ENCODE data around the gene KCTD15. TPM values are rescaled to one million over a fixed set of nuclear protein-coding genes. Genes with fewer than 3 reads are reported as not detected.

Gene KCTD15
- total and polyA plus RNA-seq, 2 of the 4 experiments (the other 2 are of a cell fraction): 16.3 to 19.6 TPM

GRCh38 chr19:33774751-33775150, 21.9 kb upstream of the KCTD15 start:
- Histone ChIP-seq H4K8ac (ENCODE audit: low read depth in 2 of 2, low read length in 2 of 2) (no peak overlapping the region), H3K14ac (replicated peaks; ENCODE audit: low read depth, low read length) (no peak overlapping the region), H3K9me3 (ENCODE audit: control insufficient read depth, insufficient read depth, low read length) (no peaks in the 10 kb centered on the region), H3K4me2 (ENCODE audit: low read depth, low read length) (no peak overlapping the region), H2BK5ac (ENCODE audit: low read depth, low read length, poor library complexity, severe bottlenecking) (no peak overlapping the region), H3K79me1 (ENCODE audit: low read depth in 1 of 2, low read length in 2 of 2) (no peaks in the 10 kb centered on the region), H3K4me3 (ENCODE audit: insufficient read depth, low read depth, low read length) (no peak overlapping the region), H3K9me1 (ENCODE audit: insufficient read depth, low read length) (0 out of 2 replicates have a peak, but pooled peaks cover 4% of the 10 kb centered on the region), H4K91ac (ENCODE audit: insufficient read depth, low read depth, low read length) (no peak overlapping the region), H3K9ac (ENCODE audit: low read depth, low read length) (no peak overlapping the region), H4K5ac (ENCODE audit: low read depth, low read length) (no peak overlapping the region), H3K36me3 (ENCODE audit: control insufficient read depth, insufficient read depth, low read length) (no peaks in the 10 kb centered on the region), H3K23ac (ENCODE audit: low read depth, low read length) (no peak overlapping the region), H3K56ac (ENCODE audit: extremely low read depth, insufficient read depth, low read length) (no peak overlapping the region), H2BK15ac (ENCODE audit: low read depth, low read length) (no peak overlapping the region), H3K27me3 (ENCODE audit: control insufficient read depth, insufficient read depth, low read length) (peaks cover 10% of the 10 kb centered on the region; the same call in 1 of the 2 replicates), H2AK5ac (ENCODE audit: low read depth, low read length) (no peak overlapping the region), H2BK20ac (ENCODE audit: low read depth, low read length) (no peak overlapping the region), H3K18ac (ENCODE audit: low read depth, low read length) (no peak overlapping the region), H2AFZ (replicated peaks; ENCODE audit: low read length, poor library complexity) (no peak overlapping the region), H2AK9ac (replicated peaks; ENCODE audit: low read depth, low read length, poor library complexity) (no peak overlapping the region), H3K4me1 (ENCODE audit: control insufficient read depth, insufficient read depth, low read length) (no peaks in the 10 kb centered on the region), H3K27ac (ENCODE audit: insufficient read depth, low read length) (no peak overlapping the region), H3K4ac (ENCODE audit: low read depth, low read length) (no peak overlapping the region), H2BK120ac (ENCODE audit: low read depth, low read length) (no peak overlapping the region), H4K20me1 (ENCODE audit: insufficient read depth, low read length) (no peaks in the 10 kb centered on the region)
- in situ Hi-C loops (cut with MboI; ENCODE audit: low sequenced_read_pairs) (loop anchor here (5.0 to 25.0 kb wide), 3 partner anchors 323 to 563 kb away; no protein-coding TSS in a partner anchor), intact Hi-C loops (cut with micrococcal nuclease) (loop anchor here (5.0 to 10.0 kb wide), 2 partner anchors 252 to 650 kb away; partner anchors contain the start of gene PEPD), dilution Hi-C loops (cut with HindIII; ENCODE audit: low sequenced_read_pairs, unreplicated experiment) (no loop called here)
- WGBS, 2 experiments (ENCODE audit: extremely low coverage in 2 of 2, insufficient read length in 1 of 2): 52% methylated on average over 6 of the region's 6 CpGs; no CpG with 5 or more reads in 1 of the 2 experiments
- BruUV-seq (replicated peaks): no TSS peak
- no peak for TF ChIP-seq NFE2L2 (IDR thresholded peaks at IDR 0.05; ENCODE audit: low read depth, low read length)
- no peak for TF ChIP-seq CEBPB (IDR thresholded peaks at IDR 0.05; ENCODE audit: low read depth, low read length)
- no peak for TF ChIP-seq POLR2A (IDR thresholded peaks at IDR 0.05; ENCODE audit: low read depth, low read length)
- no peak for TF ChIP-seq CHD1 (IDR thresholded peaks at IDR 0.05; ENCODE audit: low read depth, low read length)
- TF ChIP-seq USF2 (IDR thresholded peaks at IDR 0.05; ENCODE audit: low read depth, low read length): no peak
- TF ChIP-seq RCOR1 (IDR thresholded peaks at IDR 0.05; ENCODE audit: insufficient replicate concordance, low read length): no peak
- no peak for TF ChIP-seq BHLHE40 (IDR thresholded peaks at IDR 0.05; ENCODE audit: low read depth, low read length)
- no peak for TF ChIP-seq MXI1 (IDR thresholded peaks at IDR 0.05; ENCODE audit: borderline replicate concordance, low read depth, low read length)
- TF ChIP-seq SMC3 (IDR thresholded peaks at IDR 0.05; ENCODE audit: low read depth, low read length): no peak
- no peak for TF ChIP-seq ELK1 (IDR thresholded peaks at IDR 0.05; ENCODE audit: borderline replicate concordance, low read depth, low read length)
- no peak for TF ChIP-seq MAZ (IDR thresholded peaks at IDR 0.05; ENCODE audit: borderline replicate concordance, low read depth, low read length)
- no peak for DNase-seq
- ChIA-PET CTCF (interaction anchor here (0.9 kb wide), 1 partner anchor 321 kb away, joined by 4 read pairs; no protein-coding TSS in a partner anchor), POLR2A (ENCODE audit: unreplicated experiment) (no interaction called here)
- no peak for ATAC-seq (ENCODE audit: low read depth)

Data from IMR-90 (cell line).